GM12891 (cell line): ENCODE measurements around the gene COMMD4.
A peak's percentile ranks its signal among the peaks of the same experiment; 100 is the strongest.

ENCODE experiments used
- DNase-seq: peaks from one replicate; pipeline ENCODE4 v3.0.0; 2011; ENCODE audit warnings: low spot score; ENCODE audit not compliant: insufficient read length
- FAIRE-seq: peaks from 2 replicates; lab custom pipeline; 2011; peaks lifted over from hg19 to GRCh38; lab: Jason Lieb, UNC
- PAX5 ChIP-seq: IDR thresholded peaks from 2 replicates; pipeline ENCODE4 v1.6.1; 2011; ENCODE audit warnings: low read length, moderate library complexity, mild to moderate bottlenecking; ENCODE audit not compliant: insufficient read depth, severe bottlenecking
- POLR2A ChIP-seq: IDR thresholded peaks from 2 replicates; pipeline ENCODE4 v1.6.1; 2011; ENCODE audit warnings: low read depth, low read length, control low read depth
- POLR2AphosphoS5 ChIP-seq: IDR thresholded peaks from 2 replicates; pipeline ENCODE4 v1.6.1; 2011; ENCODE audit warnings: low read depth, low read length, control low read depth
- POU2F2 ChIP-seq: IDR thresholded peaks from 2 replicates; pipeline ENCODE4 v1.6.1; 2011; ENCODE audit warnings: low read depth, mild to moderate bottlenecking, control low read depth, low read length, moderate library complexity
- SPI1 ChIP-seq: IDR thresholded peaks from 2 replicates; pipeline ENCODE4 v1.6.1; 2011; ENCODE audit warnings: low read depth, low read length, control low read depth
- TAF1 ChIP-seq: IDR thresholded peaks from 2 replicates; pipeline ENCODE4 v1.6.1; 2011; ENCODE audit warnings: low read depth, low read length, control low read depth

Gene COMMD4

DNA sequence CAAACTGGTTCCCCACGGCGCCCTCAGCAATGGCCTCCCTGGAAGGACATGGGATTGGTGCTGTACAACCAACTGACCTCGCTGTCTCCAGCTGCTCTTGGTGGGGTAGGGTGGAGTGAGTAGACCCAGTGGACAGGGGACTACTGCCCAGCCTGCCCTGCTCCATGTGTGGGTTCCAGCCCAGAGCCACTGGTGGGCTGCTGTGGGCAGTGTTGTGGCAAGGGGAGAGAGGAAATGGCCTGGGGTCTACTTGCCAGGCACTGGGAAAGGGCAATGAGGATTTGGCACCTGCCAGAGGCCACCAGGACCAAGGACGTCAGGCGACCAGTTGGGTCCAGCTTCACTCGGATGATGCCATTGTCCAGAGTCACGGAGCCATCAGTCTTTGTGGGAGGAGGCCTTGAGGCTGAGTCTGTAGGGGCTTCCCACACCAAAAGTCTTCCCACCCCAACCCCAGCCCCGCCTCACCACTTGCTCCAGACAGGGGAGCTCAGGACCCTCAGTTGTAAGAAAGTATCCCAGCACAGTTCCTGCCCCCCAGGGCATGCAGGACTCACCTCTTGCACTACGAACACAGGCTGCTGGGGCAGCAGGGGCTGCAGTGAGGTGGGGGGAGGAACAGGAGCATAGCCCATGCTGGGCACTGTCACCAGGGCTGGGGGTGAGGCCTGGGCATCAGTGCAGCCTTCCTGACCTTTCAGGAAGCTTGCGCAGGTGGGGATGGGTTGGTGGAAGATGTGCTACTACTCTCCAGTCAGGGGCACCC is 23.1 kb downstream of the COMMD4 start:
- TF ChIP-seq SPI1, result no peak
- DNase-seq, result no peak

DNA sequence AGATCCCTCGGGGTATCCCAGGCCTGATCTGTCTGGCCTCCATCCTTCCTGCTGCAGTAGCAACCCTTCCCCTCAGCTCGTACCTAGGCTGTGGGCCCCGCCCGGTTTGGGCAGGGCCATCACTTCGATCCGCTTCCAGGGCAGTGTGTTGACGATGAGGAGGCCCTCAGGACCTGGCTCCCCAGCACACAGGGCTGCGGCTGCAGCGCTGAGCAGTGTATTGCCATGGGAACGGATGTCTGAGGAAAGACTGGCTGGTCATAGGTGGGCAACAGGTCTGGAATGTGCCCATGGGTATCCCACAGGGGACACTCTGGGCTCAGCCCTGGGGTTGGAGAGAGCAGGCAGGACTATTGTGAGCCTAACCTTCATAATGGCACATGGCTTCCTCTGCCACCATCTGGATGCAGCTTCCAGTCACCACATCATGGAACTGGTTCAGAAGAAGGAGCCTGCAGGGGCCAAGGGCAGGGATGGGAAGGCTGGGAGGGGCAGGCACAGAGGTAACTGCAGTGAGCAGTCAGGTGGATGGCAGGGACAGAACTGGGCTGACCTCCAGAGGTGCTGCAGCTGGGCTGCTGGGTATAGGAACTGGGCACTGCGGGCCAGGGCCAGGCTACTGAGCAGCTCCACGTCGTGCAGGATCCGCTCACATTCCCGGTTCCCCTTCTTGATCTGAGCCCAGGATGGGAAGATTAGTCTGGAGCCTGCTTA is 23.8 kb downstream of the COMMD4 start:
- FAIRE-seq, result no peak
- peak; percentile 14 for DNase-seq
- no peak for TF ChIP-seq PAX5

More for the DNA sequence above, 23.1 kb downstream of the COMMD4 start:
- FAIRE-seq, result no peak

DNA sequence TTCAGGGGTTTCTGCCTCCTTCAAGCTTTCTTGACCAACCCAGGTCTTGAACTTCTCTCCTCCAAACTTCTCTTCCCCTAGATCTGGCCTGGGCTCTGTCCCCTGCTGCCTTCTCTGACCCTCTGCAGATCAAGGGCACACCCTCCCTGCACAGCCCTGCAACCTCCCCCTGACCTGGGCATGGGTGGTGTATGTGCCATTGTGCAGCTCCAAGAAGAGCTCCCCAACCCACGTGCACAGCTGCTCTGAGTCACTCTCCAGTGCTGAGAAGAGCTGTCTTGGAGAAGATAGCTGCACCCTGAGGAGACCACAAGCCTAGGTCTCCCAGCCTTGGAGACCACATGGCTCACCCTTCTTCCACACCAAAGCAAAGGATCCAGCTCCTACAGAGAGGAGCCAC is 24.5 kb downstream of the COMMD4 start:
- TF ChIP-seq TAF1 (no peak), POLR2A (no peak), POU2F2 (no peak), SPI1 (no peak), PAX5 (no peak), POLR2AphosphoS5 (no peak)
- FAIRE-seq (no peak), DNase-seq (peak; percentile 13)

DNA sequence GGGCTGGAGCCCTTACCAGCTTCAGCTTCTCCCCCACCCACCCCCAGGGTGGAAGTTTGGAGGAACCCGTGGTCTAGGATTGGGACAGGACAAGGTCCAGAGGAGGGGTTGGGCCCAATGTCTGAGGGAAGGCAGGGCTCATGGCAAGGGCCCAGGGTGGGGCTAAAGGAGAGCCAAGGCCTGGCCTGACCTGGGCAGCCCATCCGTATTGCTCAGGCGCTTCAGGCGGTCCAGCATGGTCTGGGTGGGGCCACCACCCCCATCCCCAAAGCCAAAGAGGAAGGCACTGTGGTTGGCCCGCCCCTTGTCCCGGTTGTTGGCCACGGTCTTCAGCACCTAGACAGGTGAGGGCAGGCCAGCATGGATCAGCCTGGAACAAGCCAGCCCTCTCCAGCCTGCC is 25.0 kb downstream of the COMMD4 start:
- DNase-seq (no peak), FAIRE-seq (no peak)
- no peak for TF ChIP-seq POLR2AphosphoS5
- no peak for TF ChIP-seq POLR2A
- no peak for TF ChIP-seq TAF1
- no peak for TF ChIP-seq POU2F2
- no peak for TF ChIP-seq PAX5
- no peak for TF ChIP-seq SPI1

DNA sequence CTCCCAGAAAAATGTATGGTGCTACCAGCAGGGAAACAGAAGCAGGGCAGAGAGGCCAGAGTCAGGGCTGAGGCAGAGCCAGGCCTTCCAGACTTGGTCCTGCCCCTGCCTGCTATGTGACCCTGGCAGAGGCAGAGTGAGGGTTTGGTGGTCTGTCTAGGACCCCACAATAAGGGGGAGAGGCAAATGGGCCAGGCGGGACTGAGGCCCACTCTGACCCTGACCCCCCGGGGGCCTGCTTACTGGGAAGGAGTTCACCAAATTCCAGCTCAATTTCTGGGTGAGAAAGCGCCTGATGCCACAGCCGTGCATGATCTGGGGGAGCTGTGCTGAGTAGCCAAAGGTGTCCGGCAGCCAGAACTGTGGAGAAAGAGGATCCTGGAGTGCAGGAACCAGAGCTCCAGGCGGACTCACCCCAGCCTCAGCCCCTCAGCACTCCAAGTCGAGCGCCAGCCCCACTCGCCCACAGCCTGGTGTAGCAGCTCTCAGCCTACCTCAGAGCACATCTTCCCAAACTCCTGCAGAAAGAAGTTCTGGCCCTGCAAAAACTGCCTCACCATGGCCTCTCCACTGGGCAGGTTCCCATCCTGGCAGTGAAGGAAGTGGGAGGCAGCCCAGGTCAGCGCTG is 25.6 kb downstream of the COMMD4 start:
- no peak for FAIRE-seq

DNA sequence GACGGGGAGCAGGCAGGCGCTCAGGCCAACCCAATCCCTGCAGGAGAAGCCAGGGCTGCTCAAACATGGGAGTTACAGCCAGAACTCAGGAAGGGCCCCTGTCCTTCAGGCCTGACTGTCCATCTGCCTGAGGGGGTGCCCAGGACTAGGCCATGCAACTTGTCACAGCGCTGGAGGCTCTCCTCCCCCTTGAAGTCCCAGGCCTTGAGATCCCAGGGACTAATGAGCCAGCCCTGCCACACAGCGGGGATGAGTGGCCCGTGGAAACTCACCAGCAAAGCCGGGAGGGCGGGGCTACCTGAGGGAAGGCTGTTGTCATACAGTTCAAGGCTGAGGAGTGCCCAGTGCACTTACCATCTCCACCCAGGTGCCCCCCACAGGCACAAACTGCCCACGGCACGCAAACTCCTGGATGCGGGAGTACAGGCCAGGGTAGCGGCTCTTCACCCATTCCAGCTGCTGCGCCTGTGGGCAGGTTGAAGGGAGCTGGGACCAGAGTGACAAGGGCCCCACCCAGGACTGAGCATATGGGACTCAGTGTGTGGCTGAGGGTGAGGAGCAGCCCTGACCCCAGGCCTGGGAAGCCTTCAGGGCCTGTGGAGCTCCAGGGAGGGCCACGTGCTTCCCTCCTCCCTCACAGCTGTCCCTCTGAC is 26.3 kb downstream of the COMMD4 start:
- FAIRE-seq (no peak), DNase-seq (no peak)
- no peak for TF ChIP-seq POLR2A
- TF ChIP-seq POU2F2, result no peak
- TF ChIP-seq PAX5, result no peak
- no peak for TF ChIP-seq POLR2AphosphoS5
- TF ChIP-seq TAF1, result no peak
- no peak for TF ChIP-seq SPI1

More for the DNA sequence above, 25.6 kb downstream of the COMMD4 start:
- no peak for TF ChIP-seq POLR2AphosphoS5
- no peak for DNase-seq

DNA sequence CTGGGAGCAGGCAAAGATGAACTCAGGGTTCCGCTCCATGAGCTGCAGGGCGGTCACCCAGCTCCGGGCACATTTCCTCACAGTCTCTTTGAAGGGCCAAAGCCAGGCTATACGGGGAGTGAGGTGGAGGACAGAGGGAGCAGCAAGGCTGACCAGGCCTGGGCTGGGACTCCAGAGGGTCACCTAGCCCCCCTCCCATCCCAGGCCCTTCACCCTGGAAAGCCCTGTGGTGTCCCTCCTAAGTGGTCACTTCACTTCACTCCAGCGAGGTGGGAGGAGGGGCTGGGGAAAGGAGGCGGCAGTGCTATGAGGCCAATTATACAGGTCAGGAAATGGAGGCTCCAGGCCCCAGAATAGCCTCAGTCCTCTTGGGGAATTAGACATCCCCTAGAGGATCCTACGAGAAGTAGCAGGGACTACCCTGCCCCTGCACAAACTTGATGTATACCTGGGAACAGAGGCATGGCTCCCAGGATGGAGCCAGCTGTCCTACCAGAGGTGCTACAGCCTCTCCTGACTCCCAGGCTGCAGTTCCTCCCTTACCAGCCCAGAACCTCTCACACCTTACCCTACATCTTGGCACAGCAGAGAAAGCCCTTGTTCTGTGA is 26.9 kb downstream of the COMMD4 start:
- DNase-seq (no peak), FAIRE-seq (no peak)
- TF ChIP-seq POLR2A (0 out of 2 replicates have a peak, but pooled peaks have one; percentile 18), TAF1 (no peak)

DNA sequence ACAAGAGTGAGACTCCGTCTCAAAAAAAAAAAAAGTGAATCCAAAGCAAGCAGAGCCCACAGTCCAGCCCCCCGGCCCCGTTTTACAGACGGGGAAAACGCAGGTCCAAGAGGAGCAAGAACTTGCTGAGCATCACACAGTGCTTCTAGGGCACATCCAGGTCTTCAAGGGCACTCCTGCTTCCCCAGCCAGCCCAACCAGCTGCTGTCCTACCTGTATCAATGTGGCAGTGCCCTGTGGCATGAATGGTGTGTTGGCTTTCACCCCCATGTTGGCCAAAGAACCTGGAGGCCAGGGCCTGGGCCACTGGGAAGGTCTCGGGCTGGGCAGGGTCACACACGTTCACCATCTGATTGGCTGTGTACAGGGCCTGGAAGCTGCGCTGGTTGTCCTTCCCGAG is 27.9 kb downstream of the COMMD4 start:
- DNase-seq (no peak), FAIRE-seq (no peak)
- TF ChIP-seq TAF1, result no peak
- TF ChIP-seq PAX5, result no peak
- no peak for TF ChIP-seq SPI1
- no peak for TF ChIP-seq POLR2AphosphoS5
- no peak for TF ChIP-seq POLR2A
- TF ChIP-seq POU2F2, result no peak

DNA sequence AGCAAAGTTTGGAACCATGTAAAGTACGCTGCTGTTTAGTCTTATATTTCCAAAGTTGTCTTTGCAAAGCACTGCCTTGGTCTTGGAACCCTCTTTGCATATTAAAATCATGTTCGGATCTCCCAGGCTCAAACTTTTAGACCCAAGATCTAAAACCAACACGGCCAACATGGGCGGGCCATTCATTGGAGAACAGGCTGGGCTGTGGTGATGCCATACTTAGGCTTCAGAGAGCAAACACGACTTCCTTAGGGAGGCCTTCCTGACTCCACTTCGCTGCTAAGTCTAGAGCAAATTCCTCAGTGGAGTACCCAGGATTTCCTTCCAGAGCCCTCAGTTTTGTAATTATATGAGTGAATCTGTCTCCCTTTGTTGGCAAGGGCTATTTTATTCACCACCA is 29.0 kb downstream of the COMMD4 start:
- FAIRE-seq, result no peak

More for the DNA sequence above, 29.0 kb downstream of the COMMD4 start:
- DNase-seq, result no peak
- TF ChIP-seq POU2F2, result no peak
- no peak for TF ChIP-seq TAF1
- no peak for TF ChIP-seq PAX5
- no peak for TF ChIP-seq POLR2A
- no peak for TF ChIP-seq POLR2AphosphoS5
- TF ChIP-seq SPI1, result no peak
